ENCODE data around the gene VIPR2.

DNA sequence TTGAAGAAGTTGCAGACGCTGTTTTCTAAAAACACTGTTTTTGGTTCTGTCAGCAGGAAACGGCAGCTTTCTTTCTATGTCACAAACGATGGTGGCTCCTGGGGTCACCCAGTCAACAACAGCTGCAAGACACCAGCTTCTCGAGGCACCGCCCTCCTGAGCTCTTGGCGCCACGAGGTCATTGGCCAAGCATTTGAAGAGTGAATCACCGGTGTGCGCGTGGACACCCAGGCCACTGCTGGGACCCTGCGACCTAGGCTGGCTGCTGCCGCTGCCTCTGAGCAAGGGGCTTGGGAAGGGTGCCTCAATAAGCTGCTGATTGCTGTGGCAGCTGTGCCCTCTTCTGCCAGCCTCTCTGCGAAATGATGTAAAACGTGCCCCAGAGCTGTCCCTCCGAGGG is 22.5 kb upstream of the VIPR2 start:
- no peak for TF ChIP-seq POLR2A (IDR thresholded peaks at IDR 0.05)
- TF ChIP-seq, protein P1, sequence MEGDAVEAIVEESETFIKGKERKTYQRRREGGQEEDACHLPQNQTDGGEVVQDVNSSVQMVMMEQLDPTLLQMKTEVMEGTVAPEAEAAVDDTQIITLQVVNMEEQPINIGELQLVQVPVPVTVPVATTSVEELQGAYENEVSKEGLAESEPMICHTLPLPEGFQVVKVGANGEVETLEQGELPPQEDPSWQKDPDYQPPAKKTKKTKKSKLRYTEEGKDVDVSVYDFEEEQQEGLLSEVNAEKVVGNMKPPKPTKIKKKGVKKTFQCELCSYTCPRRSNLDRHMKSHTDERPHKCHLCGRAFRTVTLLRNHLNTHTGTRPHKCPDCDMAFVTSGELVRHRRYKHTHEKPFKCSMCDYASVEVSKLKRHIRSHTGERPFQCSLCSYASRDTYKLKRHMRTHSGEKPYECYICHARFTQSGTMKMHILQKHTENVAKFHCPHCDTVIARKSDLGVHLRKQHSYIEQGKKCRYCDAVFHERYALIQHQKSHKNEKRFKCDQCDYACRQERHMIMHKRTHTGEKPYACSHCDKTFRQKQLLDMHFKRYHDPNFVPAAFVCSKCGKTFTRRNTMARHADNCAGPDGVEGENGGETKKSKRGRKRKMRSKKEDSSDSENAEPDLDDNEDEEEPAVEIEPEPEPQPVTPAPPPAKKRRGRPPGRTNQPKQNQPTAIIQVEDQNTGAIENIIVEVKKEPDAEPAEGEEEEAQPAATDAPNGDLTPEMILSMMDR (IDR thresholded peaks at IDR 0.05), result no peak
